Testis (tissue), 2 donors: Measurements from ENCODE around the gene LIME1.

Experiments used
- POLR2A ChIP-seq: fragments of 450-650 bp; IDR thresholded peaks from one replicate; pipeline ENCODE4 v1.6.1; 2017; ENCODE audit warnings: antibody characterized with exemption, mild to moderate bottlenecking, moderate library complexity
- TF ChIP-seq, protein P1 (sequence below), 3 experiments: fragments of 450-650 bp in 2 of 3; fragments of 200-600 bp in 1 of 3; sonication (generic) in 1 of 3; IDR thresholded peaks; one replicate each; pipeline ENCODE4 v1.5.1; 2016 to 2019; ENCODE audit warnings: antibody characterized with exemption in 3 of 3, mild to moderate bottlenecking in 2 of 3, moderate library complexity in 1 of 3

DNA sequence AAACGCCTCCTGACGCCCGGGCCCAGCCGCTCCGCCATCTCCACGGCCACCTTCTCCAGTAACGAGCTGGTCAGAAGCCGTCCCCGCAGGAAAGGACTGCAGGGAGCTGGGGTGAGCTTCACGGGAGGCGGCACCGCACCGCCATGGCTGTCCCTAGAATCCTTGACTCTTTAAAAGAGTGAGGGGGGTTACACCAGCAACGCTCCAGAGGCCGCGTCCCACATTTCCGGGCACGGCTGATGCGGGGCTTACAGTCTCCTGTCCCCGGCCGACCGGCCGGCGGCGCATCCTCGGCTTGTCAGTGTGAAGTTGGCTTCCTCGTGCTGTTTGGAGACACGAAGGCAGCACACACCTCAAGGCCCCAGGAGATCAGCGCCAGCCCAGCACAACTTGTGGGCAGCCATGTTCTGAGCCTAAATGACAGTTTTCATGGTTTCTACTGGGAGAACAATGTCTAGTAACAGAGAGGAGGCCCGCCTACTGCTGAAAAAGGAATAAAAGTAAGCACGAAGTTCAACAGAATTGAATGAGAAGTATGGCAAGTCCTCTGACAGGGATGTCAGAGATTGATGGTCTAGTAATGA is 33.5 kb downstream of the LIME1 start:
- TF ChIP-seq, protein P1, sequence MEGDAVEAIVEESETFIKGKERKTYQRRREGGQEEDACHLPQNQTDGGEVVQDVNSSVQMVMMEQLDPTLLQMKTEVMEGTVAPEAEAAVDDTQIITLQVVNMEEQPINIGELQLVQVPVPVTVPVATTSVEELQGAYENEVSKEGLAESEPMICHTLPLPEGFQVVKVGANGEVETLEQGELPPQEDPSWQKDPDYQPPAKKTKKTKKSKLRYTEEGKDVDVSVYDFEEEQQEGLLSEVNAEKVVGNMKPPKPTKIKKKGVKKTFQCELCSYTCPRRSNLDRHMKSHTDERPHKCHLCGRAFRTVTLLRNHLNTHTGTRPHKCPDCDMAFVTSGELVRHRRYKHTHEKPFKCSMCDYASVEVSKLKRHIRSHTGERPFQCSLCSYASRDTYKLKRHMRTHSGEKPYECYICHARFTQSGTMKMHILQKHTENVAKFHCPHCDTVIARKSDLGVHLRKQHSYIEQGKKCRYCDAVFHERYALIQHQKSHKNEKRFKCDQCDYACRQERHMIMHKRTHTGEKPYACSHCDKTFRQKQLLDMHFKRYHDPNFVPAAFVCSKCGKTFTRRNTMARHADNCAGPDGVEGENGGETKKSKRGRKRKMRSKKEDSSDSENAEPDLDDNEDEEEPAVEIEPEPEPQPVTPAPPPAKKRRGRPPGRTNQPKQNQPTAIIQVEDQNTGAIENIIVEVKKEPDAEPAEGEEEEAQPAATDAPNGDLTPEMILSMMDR (IDR thresholded peaks at IDR 0.05), result no peak
- no peak for TF ChIP-seq POLR2A
